Fibroblast of mammary gland (primary cell): ENCODE results near the gene GOLGA6L2.

Source experiments
- DNase-seq: peaks from one replicate; pipeline ENCODE4 v3.0.0-alpha.2; 2010; ENCODE audit warnings: low read depth
- H3K4me3 ChIP-seq: 2 replicates; pipeline ENCODE4 v1.5.1; 2011; ENCODE audit warnings: low read depth, mild to moderate bottlenecking, low read length, moderate library complexity; ENCODE audit not compliant: control insufficient read depth
- CTCF ChIP-seq: conservative IDR thresholded peaks from 2 replicates; pipeline ENCODE4 v1.5.1; 2011; ENCODE audit warnings: low read depth, low read length, inconsistent platforms; ENCODE audit not compliant: control insufficient read depth, insufficient read depth

Gene GOLGA6L2

GRCh38 chr15:23472678-23473077 is 25.6 kb upstream of the GOLGA6L2 start:
- no peak for TF ChIP-seq CTCF
- peak; percentile 26 for DNase-seq
- no peak overlapping the region for H3K4me3 ChIP-seq

DNA sequence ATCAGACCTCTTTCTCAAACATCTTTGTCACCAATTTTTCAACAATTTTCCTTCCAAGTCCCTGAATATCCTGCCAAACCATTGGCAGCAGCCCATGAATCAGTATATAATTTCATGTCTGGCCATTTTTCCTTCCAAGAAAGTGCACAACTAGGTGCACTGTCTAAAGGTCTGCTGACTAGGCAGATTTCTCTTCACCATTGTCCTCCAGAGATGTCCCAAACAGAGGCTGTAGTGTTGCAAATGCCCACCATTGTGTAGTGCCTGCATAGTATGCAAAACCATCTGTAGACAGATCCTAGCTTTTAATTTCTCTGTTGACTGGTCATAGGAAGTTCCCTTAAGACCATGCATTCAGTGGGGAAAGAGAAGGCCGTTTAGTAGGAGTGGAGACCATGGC is 25.0 kb upstream of the GOLGA6L2 start:
- no peak for TF ChIP-seq CTCF
- no peak overlapping the region for H3K4me3 ChIP-seq
- DNase-seq, result no peak

GRCh38 chr15:23467110-23467600 is 20.1 kb upstream of the GOLGA6L2 start:
- H3K4me3 ChIP-seq, result no peak overlapping the region
- DNase-seq, result peak; percentile 53
- peak; percentile 40 for TF ChIP-seq CTCF

- no peak for DNase-seq
- no peak overlapping the region for H3K4me3 ChIP-seq
- no peak for TF ChIP-seq CTCF
Measured at GRCh38 chr15:23457890-23458289, 10.8 kb upstream of the GOLGA6L2 start.

GRCh38 chr15:23446215-23447106 is 582 bp downstream of the GOLGA6L2 start:
- TF ChIP-seq CTCF, result no peak
- no peak for DNase-seq
- no peak overlapping the region for H3K4me3 ChIP-seq

DNA sequence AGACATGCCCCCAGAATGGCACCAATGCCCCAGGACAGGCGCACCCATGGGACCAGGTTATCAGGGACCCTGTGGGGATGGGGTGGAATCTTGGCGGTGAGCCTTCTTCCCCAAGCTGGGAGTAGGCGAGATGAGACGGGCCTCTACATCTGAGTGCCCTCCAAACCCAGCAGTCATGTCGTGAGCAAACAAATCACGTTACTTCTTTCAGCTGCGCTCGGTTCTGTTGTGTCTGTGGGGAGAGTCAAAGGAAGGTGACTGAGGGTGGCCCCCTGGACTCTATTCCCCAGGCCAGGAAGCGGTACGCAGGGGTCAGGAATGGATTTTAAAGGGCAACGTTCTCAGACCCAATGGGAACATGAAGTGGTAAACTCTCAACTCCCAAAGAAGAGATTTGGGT is 2.8 kb downstream of the GOLGA6L2 start:
- no peak for TF ChIP-seq CTCF
- no peak for DNase-seq
- H3K4me3 ChIP-seq, result no peak overlapping the region
